Hepatocyte (in vitro differentiated cells): ENCODE data around the gene ZNF546.

Experiments
- CTCF ChIP-seq: fragments of 200-600 bp; sonication (generic); IDR thresholded peaks from 2 replicates; pipeline ENCODE4 v1.5.1; 2016; ENCODE audit warnings: antibody characterized with exemption, mild to moderate bottlenecking; ENCODE audit not compliant: poor library complexity
- EZH2 ChIP-seq: fragments of 200-600 bp; sonication (generic); IDR thresholded peaks from 2 replicates; pipeline ENCODE4 v1.6.1; 2016; ENCODE audit warnings: antibody characterized with exemption, mild to moderate bottlenecking, borderline replicate concordance
- EZH2phosphoT487 ChIP-seq: fragments of 200-600 bp; sonication (generic); IDR thresholded peaks from one replicate; pipeline ENCODE4 v1.6.1; 2018; ENCODE audit warnings: antibody characterized with exemption, mild to moderate bottlenecking, low read depth, moderate library complexity; ENCODE audit not compliant: unreplicated experiment, severe bottlenecking

DNA sequence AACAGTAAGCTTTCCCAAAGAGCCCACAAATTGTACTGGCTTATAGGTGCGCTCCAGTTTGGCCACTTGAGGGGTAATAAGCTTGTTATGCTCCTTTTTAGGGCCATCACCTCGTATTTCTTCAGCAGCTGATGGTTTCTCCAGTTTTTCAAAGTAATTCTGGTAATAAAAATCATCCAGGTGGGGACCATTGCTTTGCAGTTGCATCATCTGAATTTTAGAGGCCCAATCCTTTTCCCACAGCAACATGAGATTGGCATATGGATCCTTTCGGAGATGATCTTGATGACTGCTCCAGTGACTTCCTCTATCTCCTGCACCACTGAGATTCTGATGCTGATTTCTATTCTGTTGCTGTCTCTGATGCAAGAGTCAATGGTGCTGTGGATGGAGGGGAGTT lies 27.1 kb downstream of the ZNF546 start:
- no peak for TF ChIP-seq CTCF
- TF ChIP-seq EZH2, result no peak
- TF ChIP-seq EZH2phosphoT487, result no peak
